IMR-90 (cell line): ENCODE results near the gene ENPP7. TPM values are rescaled to one million over a fixed set of nuclear protein-coding genes. Genes with fewer than 3 reads are reported as not detected.

ENCODE experiments used
- ATAC-seq: fragments of 200-7000 bp; cut with Tn5 transposase; 2 replicates; pipeline ENCODE4 v1.9.1; 2020; ENCODE audit warnings: low read depth, mild to moderate bottlenecking, moderate library complexity
- BruUV-seq: library from RNA; stranded (reverse); fragments of 400-500 nt; replicated peaks from 2 replicates; lab custom pipeline; 2021; lab: Mats Ljungman, UMichigan
- CTCF ChIA-PET: fragments of 300-600 bp; formaldehyde crosslinking; extraction: SDS; loops from one replicate; lab custom pipeline; 2021; ENCODE audit warnings: antibody characterized with exemption; lab: Yijun Ruan, JAX
- POLR2A ChIA-PET: fragments of 300-600 bp; sonication (Branson Sonifier 250); formaldehyde crosslinking; loops from one replicate; lab custom pipeline; 2022; ENCODE audit warnings: antibody characterized with exemption; ENCODE audit not compliant: unreplicated experiment; lab: Charles Lee
- DNase-seq: peaks from one replicate; pipeline ENCODE4 v3.0.0; 2013
- H2AFZ ChIP-seq: replicated peaks from 2 replicates; pipeline ENCODE3; 2013; ENCODE audit warnings: low read length, mild to moderate bottlenecking; ENCODE audit not compliant: poor library complexity
- H2AK5ac ChIP-seq: 2 replicates; pipeline ENCODE4 v1.6.1; 2013; ENCODE audit warnings: low read depth, low read length, inconsistent platforms
- H2AK9ac ChIP-seq: replicated peaks from 2 replicates; pipeline ENCODE3; 2013; ENCODE audit warnings: mild to moderate bottlenecking, low read depth, low read length, moderate library complexity; ENCODE audit not compliant: poor library complexity
- H2BK120ac ChIP-seq: 2 replicates; pipeline ENCODE4 v1.6.1; 2013; ENCODE audit warnings: low read depth, low read length, inconsistent platforms
- H2BK15ac ChIP-seq: 3 replicates; pipeline ENCODE4 v1.6.1; 2013; ENCODE audit warnings: low read depth, low read length, inconsistent platforms
- H2BK20ac ChIP-seq: 2 replicates; pipeline ENCODE4 v1.6.1; 2013; ENCODE audit warnings: low read depth, mild to moderate bottlenecking, inconsistent platforms, low read length, moderate library complexity
- H2BK5ac ChIP-seq: 2 replicates; pipeline ENCODE4 v1.6.1; 2013; ENCODE audit warnings: mild to moderate bottlenecking, low read depth, low read length, inconsistent platforms; ENCODE audit not compliant: poor library complexity, severe bottlenecking
- H3K14ac ChIP-seq: replicated peaks from 2 replicates; pipeline ENCODE4 v1.6.1; 2013; ENCODE audit warnings: low read depth, low read length, inconsistent platforms
- H3K18ac ChIP-seq: 2 replicates; pipeline ENCODE4 v1.6.1; 2013; ENCODE audit warnings: low read depth, low read length, control low read depth
- H3K23ac ChIP-seq: 2 replicates; pipeline ENCODE4 v1.6.1; 2013; ENCODE audit warnings: low read depth, low read length, inconsistent platforms
- H3K27ac ChIP-seq: 2 replicates; pipeline ENCODE4 v1.5.1; 2013; ENCODE audit warnings: mild to moderate bottlenecking, control low read depth, low read length; ENCODE audit not compliant: insufficient read depth
- H3K27me3 ChIP-seq: 2 replicates; pipeline ENCODE4 v1.6.1; 2013; ENCODE audit warnings: low read length; ENCODE audit not compliant: control insufficient read depth, insufficient read depth
- H3K36me3 ChIP-seq: 2 replicates; pipeline ENCODE4 v1.6.1; 2013; ENCODE audit warnings: low read length, mixed read lengths; ENCODE audit not compliant: control insufficient read depth, insufficient read depth
- H3K4ac ChIP-seq: 2 replicates; pipeline ENCODE4 v1.6.1; 2013; ENCODE audit warnings: low read depth, low read length, inconsistent platforms
- H3K4me1 ChIP-seq: 2 replicates; pipeline ENCODE4 v1.6.1; 2013; ENCODE audit warnings: low read length, mixed read lengths; ENCODE audit not compliant: control insufficient read depth, insufficient read depth
- H3K4me2 ChIP-seq: 2 replicates; pipeline ENCODE4 v1.6.1; 2013; ENCODE audit warnings: low read depth, mild to moderate bottlenecking, control low read depth, low read length, moderate library complexity
- H3K4me3 ChIP-seq: 2 replicates; pipeline ENCODE4 v1.5.1; 2013; ENCODE audit warnings: low read depth, mild to moderate bottlenecking, control low read depth, low read length, moderate library complexity; ENCODE audit not compliant: insufficient read depth
- H3K56ac ChIP-seq: 2 replicates; pipeline ENCODE4 v1.6.1; 2013; ENCODE audit warnings: low read length, inconsistent platforms; ENCODE audit not compliant: insufficient read depth; ENCODE audit errors: extremely low read depth
- H3K79me1 ChIP-seq, 2 experiments: 2 replicates each; pipeline ENCODE4 v1.6.1; 2013; ENCODE audit warnings: low read length in 2 of 2, inconsistent platforms in 1 of 2, low read depth in 1 of 2
- H3K9ac ChIP-seq: 2 replicates; pipeline ENCODE4 v1.6.1; 2013; ENCODE audit warnings: low read depth, low read length, control low read depth
- H3K9me1 ChIP-seq: 2 replicates; pipeline ENCODE4 v1.6.1; 2013; ENCODE audit warnings: low read length, inconsistent platforms; ENCODE audit not compliant: insufficient read depth
- H3K9me3 ChIP-seq: 2 replicates; pipeline ENCODE4 v1.6.1; 2013; ENCODE audit warnings: low read length; ENCODE audit not compliant: control insufficient read depth, insufficient read depth
- H4K20me1 ChIP-seq: 2 replicates; pipeline ENCODE4 v1.6.1; 2013; ENCODE audit warnings: low read length, inconsistent platforms; ENCODE audit not compliant: insufficient read depth
- H4K5ac ChIP-seq: 2 replicates; pipeline ENCODE4 v1.6.1; 2013; ENCODE audit warnings: mild to moderate bottlenecking, low read depth, low read length, control low read depth
- H4K8ac ChIP-seq, 2 experiments: 2 replicates each; pipeline ENCODE4 v1.6.1; 2013; ENCODE audit warnings: low read depth in 2 of 2, low read length in 2 of 2, control low read depth in 1 of 2, inconsistent platforms in 1 of 2
- H4K91ac ChIP-seq: 2 replicates; pipeline ENCODE4 v1.6.1; 2013; ENCODE audit warnings: low read depth, low read length, inconsistent platforms; ENCODE audit not compliant: insufficient read depth
- CEBPB ChIP-seq: IDR thresholded peaks from 2 replicates; pipeline ENCODE4 v1.6.1; 2012; ENCODE audit warnings: low read depth, low read length, improper control_type of control experiment
- CTCF ChIP-seq: conservative IDR thresholded peaks from 2 replicates; pipeline ENCODE4 v1.5.1; 2012; ENCODE audit warnings: mild to moderate bottlenecking, low read depth, low read length, improper control_type of control experiment
- FOS ChIP-seq: fragments of 150-350 bp; IDR thresholded peaks from 2 replicates; pipeline ENCODE4 v1.6.1; 2016; ENCODE audit warnings: low read depth, low read length
- MAFK ChIP-seq: IDR thresholded peaks from 2 replicates; pipeline ENCODE4 v1.6.1; 2012; ENCODE audit warnings: low read depth, low read length, improper control_type of control experiment
- MAZ ChIP-seq: IDR thresholded peaks from 2 replicates; pipeline ENCODE4 v1.6.1; 2012; ENCODE audit warnings: low read depth, mild to moderate bottlenecking, low read length, improper control_type of control experiment, moderate library complexity, borderline replicate concordance
- NFE2L2 ChIP-seq: fragments of 150-350 bp; IDR thresholded peaks from 2 replicates; pipeline ENCODE4 v1.6.1; 2016; ENCODE audit warnings: low read depth, mild to moderate bottlenecking, low read length
- POLR2A ChIP-seq: IDR thresholded peaks from 2 replicates; pipeline ENCODE4 v1.6.1; 2012; ENCODE audit warnings: mild to moderate bottlenecking, low read depth, low read length
- RAD21 ChIP-seq: IDR thresholded peaks from 2 replicates; pipeline ENCODE4 v1.6.1; 2012; ENCODE audit warnings: low read length, improper control_type of control experiment
- RCOR1 ChIP-seq: IDR thresholded peaks from 2 replicates; pipeline ENCODE4 v1.6.1; 2012; ENCODE audit warnings: mild to moderate bottlenecking, low read length, improper control_type of control experiment; ENCODE audit not compliant: insufficient replicate concordance
- SMC3 ChIP-seq: fragments of 150-350 bp; IDR thresholded peaks from 2 replicates; pipeline ENCODE4 v1.6.1; 2016; ENCODE audit warnings: low read depth, mild to moderate bottlenecking, antibody characterized with exemption, low read length, moderate library complexity
- USF2 ChIP-seq: fragments of 150-350 bp; IDR thresholded peaks from 2 replicates; pipeline ENCODE4 v1.6.1; 2017; ENCODE audit warnings: mild to moderate bottlenecking, antibody characterized with exemption, low read length, low read depth
- WGBS, 2 experiments: methylation state at CpG; one replicate each; pipeline versions ENCODE4 v1.1.5 to v1.1.7; 2013; ENCODE audit warnings: missing lambda C conversion rate in 2 of 2; ENCODE audit not compliant: insufficient read length in 1 of 2; ENCODE audit errors: extremely low coverage in 2 of 2; 5-methylcytosine and 5-hydroxymethylcytosine counted together
- dilution Hi-C: fragments of 300-500 bp; cut with HindIII; formaldehyde crosslinking; loops from one replicate; pipeline ENCODE4 v1.14.3; 2018; ENCODE audit warnings: low sequenced_read_pairs; ENCODE audit not compliant: unreplicated experiment
- in situ Hi-C: fragments of 300-500 bp; cut with MboI; formaldehyde crosslinking; loops from 3 replicates; pipeline ENCODE4 v1.14.3; 2019; ENCODE audit warnings: low sequenced_read_pairs, inconsistent platforms, mixed read lengths
- intact Hi-C: fragments of 100-400 bp; cut with micrococcal nuclease; formaldehyde crosslinking; loops from 2 replicates; pipeline ENCODE4 v1.10.0; 2022
- polyA plus RNA-seq, 3 experiments: library from polyadenylated mRNA; depleted of rRNA; stranded (reverse); fragments of >200 nt; gene quantifications; 2 replicates each; pipeline ENCODE4 v1.2.3, GENCODE V29; 2012; ENCODE audit warnings: low replicate concordance in 1 of 3
- total RNA-seq: library from RNA; depleted of rRNA; stranded (reverse); fragments of >200 nt; gene quantifications from 2 replicates; pipeline ENCODE4 v1.2.3, GENCODE V29; 2012

The ENPP7 gene
- total and polyA plus RNA-seq, 2 of the 4 experiments (the other 2 are of a cell fraction): not detected

- Histone ChIP-seq H2AFZ (peak overlapping the region; percentile 23), H3K56ac (no peak overlapping the region), H3K9me1 (peaks cover 3% of the 10 kb centered on the region; the same call in 1 of the 2 replicates), H3K23ac (no peak overlapping the region), H2BK120ac (no peak overlapping the region), H3K79me1 (no peaks in the 10 kb centered on the region), H2BK20ac (no peak overlapping the region), H3K9ac (no peak overlapping the region), H2BK15ac (no peak overlapping the region), H3K14ac (no peak overlapping the region), H3K9me3 (no peaks in the 10 kb centered on the region), H3K27me3 (peaks cover 34% of the 10 kb centered on the region; the same call in 1 of the 2 replicates), H3K4ac (no peak overlapping the region), H4K5ac (no peak overlapping the region), H2AK9ac (no peak overlapping the region), H3K4me1 (no peaks in the 10 kb centered on the region), H3K36me3 (no peaks in the 10 kb centered on the region), H4K91ac (no peak overlapping the region), H3K18ac (no peak overlapping the region), H3K27ac (no peak overlapping the region), H2AK5ac (no peak overlapping the region), H2BK5ac (no peak overlapping the region), H3K4me2 (no peak overlapping the region), H4K8ac (no peak overlapping the region), H3K4me3 (no peak overlapping the region), H4K20me1 (no peaks in the 10 kb centered on the region)
- intact Hi-C loops (no loop called here), in situ Hi-C loops (no loop called here), dilution Hi-C loops (no loop called here)
- no peak for DNase-seq
- ChIA-PET POLR2A (no interaction called here), CTCF (no interaction called here)
- TF ChIP-seq FOS (no peak), RAD21 (no peak), CTCF (no peak), USF2 (no peak), MAFK (no peak), RCOR1 (no peak), POLR2A (no peak), MAZ (no peak), CEBPB (no peak), SMC3 (no peak), NFE2L2 (no peak)
- 94% methylated on average over 7 of the region's 14 CpGs; no CpG with 5 or more reads in 1 of the 2 experiments for WGBS, 2 experiments
- ATAC-seq: no peak
- no TSS peak for BruUV-seq
Measured at GRCh38 chr17:79695293-79695790, 35.4 kb upstream of the ENPP7 start.
